Gastrocnemius medialis (tissue), 4 donors: ENCODE data around the gene EMX2.

Experiments
- CTCF ChIP-seq, 5 experiments: fragments of 450-650 bp in 3 of 5; fragments of 200-600 bp in 2 of 5; sonication (generic) in 2 of 5; IDR thresholded peaks in 4 of 5; conservative IDR thresholded peaks in 1 of 5; 1 replicate in 4 of 5; 2 replicates in 1 of 5; pipeline ENCODE4 v1.5.1; 2016 to 2019; ENCODE audit warnings: antibody characterized with exemption in 5 of 5, mild to moderate bottlenecking in 3 of 5, moderate library complexity in 3 of 5
- POLR2A ChIP-seq, 2 donors: fragments of 450-650 bp; IDR thresholded peaks; one replicate each; pipeline ENCODE4 v1.6.1; 2017; ENCODE audit warnings: antibody characterized with exemption in 2 of 2, mild to moderate bottlenecking in 2 of 2, moderate library complexity in 2 of 2

- no peak for TF ChIP-seq CTCF (IDR thresholded peaks at IDR 0.05 in 4 of 5, conservative IDR thresholded peaks at IDR 0.05 in 1 of 5)
- no peak for TF ChIP-seq POLR2A (IDR thresholded peaks at IDR 0.05)
These were observed 46.5 kb upstream of the EMX2 start for GRCh38 chr10:117496031-117496430.
